H9 (cell line): ENCODE measurements around the gene DNAJC1. TPM values are rescaled to one million over a fixed set of nuclear protein-coding genes. Genes with fewer than 3 reads are reported as not detected.

Source experiments
- DNase-seq: peaks from one replicate; pipeline ENCODE4 v3.0.0-alpha.2; 2017
- H2AFZ ChIP-seq: one replicate; pipeline ENCODE4 v1.6.1; 2013; ENCODE audit warnings: mild to moderate bottlenecking, low read length, control low read depth, moderate library complexity
- H2AK5ac ChIP-seq: 2 replicates; pipeline ENCODE4 v1.6.1; 2013; ENCODE audit warnings: low read length, control low read depth, mixed read lengths; ENCODE audit not compliant: insufficient read length
- H2BK120ac ChIP-seq: one replicate; pipeline ENCODE4 v1.6.1; 2013; ENCODE audit warnings: low read depth, mild to moderate bottlenecking, low read length, control low read depth, inconsistent platforms; ENCODE audit not compliant: poor library complexity, severe bottlenecking
- H2BK12ac ChIP-seq: 2 replicates; pipeline ENCODE4 v1.6.1; 2013; ENCODE audit warnings: low read length, control low read depth, mixed read lengths, low read depth; ENCODE audit not compliant: insufficient read length
- H2BK15ac ChIP-seq: 2 replicates; pipeline ENCODE4 v1.6.1; 2013; ENCODE audit warnings: low read depth, low read length, control low read depth
- H2BK20ac ChIP-seq: one replicate; pipeline ENCODE4 v1.6.1; 2013; ENCODE audit warnings: low read depth, mild to moderate bottlenecking, low read length, control low read depth, inconsistent platforms; ENCODE audit not compliant: poor library complexity, severe bottlenecking
- H2BK5ac ChIP-seq: 2 replicates; pipeline ENCODE4 v1.6.1; 2013; ENCODE audit warnings: low read length, control low read depth, mixed read lengths; ENCODE audit not compliant: insufficient read length
- H3K14ac ChIP-seq: 2 replicates; pipeline ENCODE4 v1.6.1; 2013; ENCODE audit warnings: low read length, control low read depth; ENCODE audit not compliant: insufficient read depth
- H3K18ac ChIP-seq: 2 replicates; pipeline ENCODE4 v1.6.1; 2013; ENCODE audit warnings: low read depth, mild to moderate bottlenecking, mixed read lengths, low read length, control low read depth; ENCODE audit not compliant: insufficient read length
- H3K23ac ChIP-seq: 2 replicates; pipeline ENCODE4 v1.6.1; 2013; ENCODE audit warnings: low read length, control low read depth, mixed read lengths, low read depth; ENCODE audit not compliant: insufficient read length
- H3K23me2 ChIP-seq: 2 replicates; pipeline ENCODE4 v1.6.1; 2013; ENCODE audit warnings: low read depth, mild to moderate bottlenecking, mixed read lengths, low read length, control low read depth; ENCODE audit not compliant: insufficient read length, poor library complexity, severe bottlenecking
- H3K27ac ChIP-seq: 2 replicates; pipeline ENCODE4 v1.5.1; 2013; ENCODE audit warnings: low read length, control low read depth, mixed read lengths, low read depth; ENCODE audit not compliant: insufficient read length
- H3K27me3 ChIP-seq: 2 replicates; pipeline ENCODE4 v1.6.1; 2013; ENCODE audit warnings: low read length, control low read depth, inconsistent platforms; ENCODE audit not compliant: insufficient read depth
- H3K4ac ChIP-seq: 2 replicates; pipeline ENCODE4 v1.6.1; 2013; ENCODE audit warnings: low read depth, mild to moderate bottlenecking, control low read depth, inconsistent platforms, low read length, moderate library complexity
- H3K4me1 ChIP-seq: 2 replicates; pipeline ENCODE4 v1.6.1; 2013; ENCODE audit warnings: low read length, control low read depth, inconsistent platforms; ENCODE audit not compliant: insufficient read depth
- H3K4me2 ChIP-seq: 2 replicates; pipeline ENCODE4 v1.6.1; 2013; ENCODE audit warnings: low read length, control low read depth, mixed read lengths; ENCODE audit not compliant: insufficient read length, insufficient read depth
- H3K56ac ChIP-seq: 2 replicates; pipeline ENCODE4 v1.6.1; 2013; ENCODE audit warnings: low read depth, mild to moderate bottlenecking, mixed read lengths, low read length, control low read depth; ENCODE audit not compliant: insufficient read length
- H3K79me1 ChIP-seq: 2 replicates; pipeline ENCODE4 v1.6.1; 2013; ENCODE audit warnings: low read depth, mild to moderate bottlenecking, moderate library complexity, low read length, control low read depth, inconsistent platforms; ENCODE audit not compliant: insufficient read depth, poor library complexity, severe bottlenecking
- H3K79me2 ChIP-seq: 2 replicates; pipeline ENCODE4 v1.6.1; 2013; ENCODE audit warnings: low read length, control low read depth, inconsistent platforms; ENCODE audit not compliant: insufficient read depth
- H3K9ac ChIP-seq: 2 replicates; pipeline ENCODE4 v1.6.1; 2013; ENCODE audit warnings: low read length, control low read depth, mixed read lengths; ENCODE audit not compliant: insufficient read length; ENCODE audit errors: extremely low read depth
- H3K9me3 ChIP-seq: one replicate; pipeline ENCODE4 v1.6.1; 2013; ENCODE audit warnings: low read depth, low read length, inconsistent platforms; ENCODE audit not compliant: control insufficient read depth
- H3T11ph ChIP-seq: one replicate; pipeline ENCODE4 v1.6.1; 2013; ENCODE audit warnings: mild to moderate bottlenecking, low read length, control low read depth, inconsistent platforms
- H4K20me1 ChIP-seq: one replicate; pipeline ENCODE4 v1.6.1; 2013; ENCODE audit not compliant: control insufficient read depth, insufficient read length, insufficient read depth
- H4K5ac ChIP-seq: 2 replicates; pipeline ENCODE4 v1.6.1; 2013; ENCODE audit warnings: low read depth, mild to moderate bottlenecking, mixed read lengths, low read length, control low read depth; ENCODE audit not compliant: insufficient read length
- H4K8ac ChIP-seq: replicated peaks from 2 replicates; pipeline ENCODE4 v1.6.1; 2013; ENCODE audit warnings: low read length, control low read depth, mixed read lengths, low read depth; ENCODE audit not compliant: insufficient read length
- H4K91ac ChIP-seq: 2 replicates; pipeline ENCODE4 v1.6.1; 2013; ENCODE audit warnings: low read depth, mild to moderate bottlenecking, moderate library complexity, mixed read lengths, low read length, control low read depth; ENCODE audit not compliant: insufficient read length
- H3K27ac Mint-ChIP-seq, 3 experiments: 2 replicates in 2 of 3; 3 replicates in 1 of 3; pipeline ENCODE4 v1.8.0; 2020 to 2021; ENCODE audit warnings: mixed read lengths in 3 of 3, mild to moderate bottlenecking in 1 of 3, moderate library complexity in 1 of 3
- H3K27me3 Mint-ChIP-seq: 2 replicates; pipeline ENCODE4 v1.8.0; 2021; ENCODE audit warnings: low read depth, mild to moderate bottlenecking, moderate library complexity, mixed read lengths
- H3K36me3 Mint-ChIP-seq, 3 experiments: 2 replicates in 2 of 3; 3 replicates in 1 of 3; pipeline ENCODE4 v1.8.0; 2020 to 2021; ENCODE audit warnings: low read depth in 3 of 3, mixed read lengths in 3 of 3; ENCODE audit not compliant: insufficient read depth in 1 of 3
- H3K4me1 Mint-ChIP-seq, 2 experiments: 2 replicates each; pipeline ENCODE4 v1.8.0; 2020; ENCODE audit warnings: mixed read lengths in 2 of 2
- H3K4me3 Mint-ChIP-seq, 2 experiments: 2 replicates in 1 of 2; 3 replicates in 1 of 2; pipeline ENCODE4 v1.8.0; 2020 to 2021; ENCODE audit warnings: mild to moderate bottlenecking in 2 of 2, mixed read lengths in 2 of 2, moderate library complexity in 1 of 2
- H3K9me3 Mint-ChIP-seq, 2 experiments: 2 replicates in 1 of 2; 3 replicates in 1 of 2; pipeline ENCODE4 v1.8.0; 2020; ENCODE audit warnings: mild to moderate bottlenecking in 2 of 2, mixed read lengths in 2 of 2, moderate library complexity in 1 of 2
- total RNA-seq: library from RNA; stranded (reverse); gene quantifications from 2 replicates; pipeline ENCODE4 v1.2.1, GENCODE V29; 2021
- TF ChIP-seq, protein P1 (sequence below): fragments of 200-600 bp; sonication (generic); conservative IDR thresholded peaks from 3 replicates; pipeline ENCODE4 v1.8.0; 2021; ENCODE audit warnings: antibody characterized with exemption, mild to moderate bottlenecking

The DNAJC1 gene
- total RNA-seq, 1 experiment from 2014 or later = 11.2 TPM

DNA sequence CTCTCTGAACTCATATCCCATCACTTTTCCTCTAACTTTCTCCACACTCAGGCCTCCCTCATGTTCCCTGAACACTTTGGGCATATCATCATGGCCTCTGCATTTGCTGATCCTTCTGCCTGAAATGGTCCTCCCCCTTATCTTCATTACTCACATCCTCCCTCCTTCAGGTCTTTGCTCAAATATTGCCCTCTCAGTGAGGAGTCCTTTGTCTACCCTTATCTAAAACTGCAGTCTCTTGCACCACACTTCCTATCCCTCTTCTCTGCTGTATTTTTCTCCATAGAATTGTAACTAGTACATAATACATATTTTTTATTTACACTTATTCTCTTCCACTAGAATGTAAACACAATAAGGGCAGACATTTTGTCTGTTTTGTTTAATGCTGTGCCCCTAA lies 41.7 kb downstream of the DNAJC1 start:
- Histone ChIP-seq H3K9ac (no peak overlapping the region), H3K56ac (no peak overlapping the region), H3T11ph (no peak overlapping the region), H2BK20ac (no peak overlapping the region), H3K4me1 (no peaks in the 10 kb centered on the region; the same call in 1 of the 2 replicates), H3K4ac (no peak overlapping the region), H3K79me1 (no peaks in the 10 kb centered on the region), H2BK12ac (no peak overlapping the region), H3K23me2 (no peaks in the 10 kb centered on the region), H2AFZ (no peak overlapping the region), H3K4me2 (no peak overlapping the region), H2AK5ac (no peak overlapping the region), H4K8ac (no peak overlapping the region), H2BK5ac (no peak overlapping the region), H3K9me3 (no peaks in the 10 kb centered on the region), H3K27ac (no peak overlapping the region), H3K18ac (no peak overlapping the region), H3K23ac (no peak overlapping the region), H2BK15ac (no peak overlapping the region), H4K91ac (no peak overlapping the region), H2BK120ac (no peak overlapping the region), H3K27me3 (no peaks in the 10 kb centered on the region; the same call in 1 of the 2 replicates), H4K20me1 (no peaks in the 10 kb centered on the region), H4K5ac (no peak overlapping the region), H3K79me2 (no peaks in the 10 kb centered on the region), H3K14ac (no peak overlapping the region)
- Mint-ChIP-seq H3K9me3 (peaks cover 4 to 6% of the 10 kb centered on the region in 2 experiments), H3K27ac (no peak overlapping the region), H3K27me3 (no peaks in the 10 kb centered on the region), H3K4me3 (no peak overlapping the region), H3K4me1 (0 out of 4 replicates have a peak, but pooled peaks cover 0 to 2% of the 10 kb centered on the region in 2 experiments), H3K36me3 (peaks cover 2 to 13% (median 6%) of the 10 kb centered on the region in 3 experiments; a peak in 6 of 7 replicates)
- TF ChIP-seq, protein P1, sequence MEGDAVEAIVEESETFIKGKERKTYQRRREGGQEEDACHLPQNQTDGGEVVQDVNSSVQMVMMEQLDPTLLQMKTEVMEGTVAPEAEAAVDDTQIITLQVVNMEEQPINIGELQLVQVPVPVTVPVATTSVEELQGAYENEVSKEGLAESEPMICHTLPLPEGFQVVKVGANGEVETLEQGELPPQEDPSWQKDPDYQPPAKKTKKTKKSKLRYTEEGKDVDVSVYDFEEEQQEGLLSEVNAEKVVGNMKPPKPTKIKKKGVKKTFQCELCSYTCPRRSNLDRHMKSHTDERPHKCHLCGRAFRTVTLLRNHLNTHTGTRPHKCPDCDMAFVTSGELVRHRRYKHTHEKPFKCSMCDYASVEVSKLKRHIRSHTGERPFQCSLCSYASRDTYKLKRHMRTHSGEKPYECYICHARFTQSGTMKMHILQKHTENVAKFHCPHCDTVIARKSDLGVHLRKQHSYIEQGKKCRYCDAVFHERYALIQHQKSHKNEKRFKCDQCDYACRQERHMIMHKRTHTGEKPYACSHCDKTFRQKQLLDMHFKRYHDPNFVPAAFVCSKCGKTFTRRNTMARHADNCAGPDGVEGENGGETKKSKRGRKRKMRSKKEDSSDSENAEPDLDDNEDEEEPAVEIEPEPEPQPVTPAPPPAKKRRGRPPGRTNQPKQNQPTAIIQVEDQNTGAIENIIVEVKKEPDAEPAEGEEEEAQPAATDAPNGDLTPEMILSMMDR = no peak
- no peak for DNase-seq
